Activated CD8-positive, alpha-beta memory T cell treated with anti-CD3 and anti-CD28 coated beads, Interleukin-2, amount 50 U/mL, for 24 hours (primary cell): ENCODE results near the gene AQP12A.
"Not testable (repeated sequence)": the region's sequence is repeated elsewhere in the genome, so short reads cannot be mapped to it uniquely, and the experiment has no call there.

Source experiments
- DNase-seq: peaks from one replicate; pipeline ENCODE4 v3.0.0-alpha.2; 2020; ENCODE audit errors: extremely low read depth

AQP12A gene

GRCh38 chr2:240662681-240663080, 29.0 kb upstream of the AQP12A start:
- no peak for DNase-seq

- DNase-seq: no peak
These were observed 28.0 kb upstream of the AQP12A start for GRCh38 chr2:240663546-240664190.

- no peak for DNase-seq
These were observed 27.0 kb upstream of the AQP12A start for GRCh38 chr2:240664622-240665021.

GRCh38 chr2:240670402-240670801, 21.3 kb upstream of the AQP12A start:
- DNase-seq: no peak

GRCh38 chr2:240670950-240671349, 20.7 kb upstream of the AQP12A start:
- DNase-seq: no peak

GRCh38 chr2:240672076-240672700, 19.5 kb upstream of the AQP12A start:
- no peak for DNase-seq

- DNase-seq: no peak
These were observed 18.9 kb upstream of the AQP12A start for GRCh38 chr2:240672701-240673190.

GRCh38 chr2:240674461-240675184, 17.0 kb upstream of the AQP12A start:
- not testable (repeated sequence) for DNase-seq

GRCh38 chr2:240675345-240675744, 16.3 kb upstream of the AQP12A start:
- DNase-seq: not testable (repeated sequence)

- not testable (repeated sequence) for DNase-seq
These were observed 13.6 kb upstream of the AQP12A start for GRCh38 chr2:240678043-240678442.

GRCh38 chr2:240678909-240679308, 12.8 kb upstream of the AQP12A start:
- DNase-seq: not testable (repeated sequence)

GRCh38 chr2:240680185-240680584, 11.5 kb upstream of the AQP12A start:
- DNase-seq: not testable (repeated sequence)

- DNase-seq: not testable (repeated sequence)
These were observed 9.0 kb upstream of the AQP12A start, which contains the start of gene AQP12B for GRCh38 chr2:240682431-240683224. Gene AQP12B (minus strand): TSS chr2:240682885. CDS start chr2:240682837, 48 bp downstream.

GRCh38 chr2:240683329-240683979, 8.2 kb upstream of the AQP12A start:
- not testable (repeated sequence) for DNase-seq

GRCh38 chr2:240683980-240684728, 7.5 kb upstream of the AQP12A start:
- DNase-seq: not testable (repeated sequence)

- DNase-seq: no peak
These were observed 5.8 kb upstream of the AQP12A start for GRCh38 chr2:240685771-240686371.

- DNase-seq: no peak
These were observed 5.2 kb upstream of the AQP12A start for GRCh38 chr2:240686460-240686859.

GRCh38 chr2:240687045-240687740, 4.5 kb upstream of the AQP12A start:
- no peak for DNase-seq
